Upper lobe of left lung (tissue), 6 donors: ENCODE measurements around the gene ST6GALNAC2. TPM values are rescaled to one million over a fixed set of nuclear protein-coding genes. Genes with fewer than 3 reads are reported as not detected.
"Not testable (repeated sequence)": the region's sequence is repeated elsewhere in the genome, so short reads cannot be mapped to it uniquely, and the experiment has no call there.

Experiments used
- ATAC-seq, 2 donors: fragments of 200-7000 bp; cut with Tn5 transposase; one replicate each; pipeline ENCODE4 v1.9.1; 2022; ENCODE audit warnings: mild to moderate bottlenecking in 2 of 2, moderate library complexity in 2 of 2; ENCODE audit not compliant: low FRiP score in 2 of 2
- DNase-seq, 2 donors: peaks; one replicate each; pipeline ENCODE4 v3.0.0-alpha.2; 2019 to 2020
- H3K27ac ChIP-seq, 4 donors: fragments of 200-600 bp; sonication (generic); one replicate each; pipeline ENCODE4 v1.5.1; 2016 to 2019
- H3K27me3 ChIP-seq, 4 donors: fragments of 200-600 bp; sonication (generic); one replicate each; pipeline ENCODE4 v1.5.1; 2017 to 2019
- H3K36me3 ChIP-seq, 4 donors: fragments of 200-600 bp; sonication (generic); one replicate each; pipeline ENCODE4 v1.5.1; 2016 to 2019
- H3K4me1 ChIP-seq, 4 donors: fragments of 200-600 bp; sonication (generic); one replicate each; pipeline ENCODE4 v1.5.1; 2018 to 2019
- H3K4me3 ChIP-seq, 4 donors: fragments of 200-600 bp; sonication (generic); one replicate each; pipeline ENCODE4 v1.5.1; 2017 to 2019; ENCODE audit warnings: mild to moderate bottlenecking in 2 of 4, moderate library complexity in 1 of 4
- H3K9me3 ChIP-seq, 4 donors: fragments of 200-600 bp; sonication (generic); one replicate each; pipeline ENCODE4 v1.5.1; 2018 to 2019
- CTCF ChIP-seq, 6 experiments: fragments of 450-650 bp in 4 of 6; fragments of 200-600 bp in 2 of 6; sonication (generic) in 2 of 6; IDR thresholded peaks; one replicate each; pipeline ENCODE4 v1.5.1; 2016 to 2019; ENCODE audit warnings: antibody characterized with exemption in 6 of 6
- EP300 ChIP-seq, 4 donors: sonication (generic); formaldehyde crosslinking; IDR thresholded peaks; one replicate each; pipeline ENCODE4 v1.5.1; 2017; ENCODE audit warnings: antibody characterized with exemption in 4 of 4, control low read depth in 2 of 4
- POLR2A ChIP-seq, 4 donors: fragments of 450-650 bp; IDR thresholded peaks; one replicate each; pipeline ENCODE4 v1.5.1; 2016 to 2017; ENCODE audit warnings: antibody characterized with exemption in 4 of 4, mild to moderate bottlenecking in 2 of 4
- POLR2AphosphoS5 ChIP-seq, 2 donors: sonication (generic); formaldehyde crosslinking; IDR thresholded peaks; one replicate each; pipeline ENCODE4 v1.5.1; 2017; ENCODE audit warnings: antibody characterized with exemption in 2 of 2
- WGBS, 2 donors: methylation state at CpG; one replicate each; pipeline ENCODE4 v1.1.5; 2017 to 2018; 5-methylcytosine and 5-hydroxymethylcytosine counted together
- total RNA-seq, 6 donors: library from RNA; depleted of rRNA in 4 of 6; stranded (reverse); fragments of >200 nt in 4 of 6; gene quantifications; one replicate each; pipeline versions ENCODE4 v1.1.0 to v1.2.1, GENCODE V29; 2016 to 2021
- donor health status: DM: no; HTN: no; CAD: no; lungs with moderate emphysema.
- donor health status: DM: no; HTN: yes; CAD: no; lungs with severe emphysema.

The ST6GALNAC2 gene
- total RNA-seq, 6 donors from 2014 or later, result 24.4 to 63.5 (median 39.8) TPM

GRCh38 chr17:76534831-76535732, 50.6 kb downstream of the ST6GALNAC2 start:
- Histone ChIP-seq H3K27ac (peak overlapping the region in 3 of 4 donors; percentile 38 to 75 (median 42)), H3K9me3 (no peaks in the 10 kb centered on the region), H3K27me3 (peaks cover 0 to 18% (median 10%) of the 10 kb centered on the region in 4 donors), H3K36me3 (no peaks in the 10 kb centered on the region), H3K4me3 (no peak overlapping the region), H3K4me1 (peaks cover 32 to 46% (median 38%) of the 10 kb centered on the region in 4 donors)
- 70 to 84% methylated on average over 5 to 6 of the region's 7 CpGs for WGBS, 2 donors
- DNase-seq, result no peak
- TF ChIP-seq EP300 (IDR thresholded peaks at IDR 0.05) (no peak), POLR2AphosphoS5 (IDR thresholded peaks at IDR 0.05) (no peak), POLR2A (IDR thresholded peaks at IDR 0.05) (no peak), CTCF (IDR thresholded peaks at IDR 0.05) (no peak)
- no peak for ATAC-seq

- peaks cover 41 to 51% (median 43%) of the 10 kb centered on the region in 4 donors for H3K4me1 ChIP-seq
- ATAC-seq, result not testable (repeated sequence)
- 95 to 97% methylated on average over 9 of the region's 9 CpGs for WGBS, 2 donors
These were observed 51.9 kb downstream of the ST6GALNAC2 start for GRCh38 chr17:76533640-76534359.

GRCh38 chr17:76532072-76532651, 53.5 kb downstream of the ST6GALNAC2 start:
- no peaks in the 10 kb centered on the region for H3K36me3 ChIP-seq
- ATAC-seq (no peak), DNase-seq (no peak)
- H3K9me3 ChIP-seq, result no peaks in the 10 kb centered on the region
- WGBS, 2 donors, result 68 to 70% methylated on average over 8 of the region's 8 CpGs
- peaks cover 45 to 54% (median 47%) of the 10 kb centered on the region in 4 donors for H3K4me1 ChIP-seq
- no peak overlapping the region for H3K4me3 ChIP-seq
- H3K27ac ChIP-seq, result peak overlapping the region in 3 of 4 donors; percentile 85 to 93 (median 90)
- TF ChIP-seq CTCF (IDR thresholded peaks at IDR 0.05) (no peak), POLR2AphosphoS5 (IDR thresholded peaks at IDR 0.05) (no peak), POLR2A (IDR thresholded peaks at IDR 0.05) (no peak), EP300 (IDR thresholded peaks at IDR 0.05) (no peak)
- peaks cover 0 to 6% (median 1%) of the 10 kb centered on the region in 4 donors for H3K27me3 ChIP-seq

More at GRCh38 chr17:76533640-76534359, 51.9 kb downstream of the ST6GALNAC2 start:
- not testable (repeated sequence) for H3K36me3 ChIP-seq, H3K9me3 ChIP-seq, H3K4me3 ChIP-seq, DNase-seq
- H3K27me3 ChIP-seq, result peaks cover 0 to 18% (median 10%) of the 10 kb centered on the region in 4 donors
- peak overlapping the region in 1 of 4 donors; percentile 75 for H3K27ac ChIP-seq

GRCh38 chr17:76531486-76532038, 54.1 kb downstream of the ST6GALNAC2 start:
- ATAC-seq (no peak), DNase-seq (no peak)
- WGBS, 2 donors, result 86 to 90% methylated on average over 9 to 14 of the region's 18 CpGs
- no peaks in the 10 kb centered on the region for H3K9me3 ChIP-seq
- no peaks in the 10 kb centered on the region for H3K36me3 ChIP-seq
- H3K4me3 ChIP-seq, result no peak overlapping the region
- no peaks in the 10 kb centered on the region for H3K27me3 ChIP-seq
- TF ChIP-seq POLR2AphosphoS5 (IDR thresholded peaks at IDR 0.05), result no peak
- H3K27ac ChIP-seq, result peak overlapping the region; percentile 85 to 93 (median 90)
- H3K4me1 ChIP-seq, result peaks cover 46 to 53% (median 48%) of the 10 kb centered on the region in 4 donors

GRCh38 chr17:76530811-76531485, 54.7 kb downstream of the ST6GALNAC2 start:
- no peaks in the 10 kb centered on the region for H3K9me3 ChIP-seq
- no peak for TF ChIP-seq CTCF (IDR thresholded peaks at IDR 0.05)
- no peak for TF ChIP-seq POLR2A (IDR thresholded peaks at IDR 0.05)
- no peak for TF ChIP-seq POLR2AphosphoS5 (IDR thresholded peaks at IDR 0.05)
- no peak for TF ChIP-seq EP300 (IDR thresholded peaks at IDR 0.05)
- no peak overlapping the region for H3K4me3 ChIP-seq
- 80 to 81% methylated on average over 10 to 30 of the region's 32 CpGs for WGBS, 2 donors
- ATAC-seq, result no peak
- DNase-seq, result no peak
- H3K27me3 ChIP-seq, result no peaks in the 10 kb centered on the region
- H3K4me1 ChIP-seq, result peaks cover 46 to 53% (median 48%) of the 10 kb centered on the region in 4 donors
- no peaks in the 10 kb centered on the region for H3K36me3 ChIP-seq
- H3K27ac ChIP-seq, result peak overlapping the region; percentile 85 to 93 (median 90)
